ENCODE results near the gene DLG2.

DNA sequence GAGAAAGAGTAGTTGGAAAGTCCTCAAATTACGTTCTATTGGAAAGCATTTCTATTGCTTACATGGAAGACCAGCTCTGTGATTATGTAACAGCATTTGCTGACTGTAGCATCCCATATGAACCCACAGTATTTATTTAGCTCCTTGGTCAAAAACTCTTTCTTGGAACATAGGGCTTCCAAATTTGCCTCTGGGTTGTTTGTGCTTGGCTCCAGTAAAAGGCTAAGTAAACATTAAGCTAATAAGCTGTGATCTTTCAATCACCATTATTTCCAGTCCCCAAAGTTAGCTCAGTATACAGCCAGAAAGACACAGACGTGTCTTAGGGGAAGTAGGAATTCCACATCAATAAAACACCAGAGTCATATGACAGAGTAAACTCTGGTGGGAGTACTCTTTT, 668.8 kb downstream of the DLG2 start:
- TF ChIP-seq, protein P1, sequence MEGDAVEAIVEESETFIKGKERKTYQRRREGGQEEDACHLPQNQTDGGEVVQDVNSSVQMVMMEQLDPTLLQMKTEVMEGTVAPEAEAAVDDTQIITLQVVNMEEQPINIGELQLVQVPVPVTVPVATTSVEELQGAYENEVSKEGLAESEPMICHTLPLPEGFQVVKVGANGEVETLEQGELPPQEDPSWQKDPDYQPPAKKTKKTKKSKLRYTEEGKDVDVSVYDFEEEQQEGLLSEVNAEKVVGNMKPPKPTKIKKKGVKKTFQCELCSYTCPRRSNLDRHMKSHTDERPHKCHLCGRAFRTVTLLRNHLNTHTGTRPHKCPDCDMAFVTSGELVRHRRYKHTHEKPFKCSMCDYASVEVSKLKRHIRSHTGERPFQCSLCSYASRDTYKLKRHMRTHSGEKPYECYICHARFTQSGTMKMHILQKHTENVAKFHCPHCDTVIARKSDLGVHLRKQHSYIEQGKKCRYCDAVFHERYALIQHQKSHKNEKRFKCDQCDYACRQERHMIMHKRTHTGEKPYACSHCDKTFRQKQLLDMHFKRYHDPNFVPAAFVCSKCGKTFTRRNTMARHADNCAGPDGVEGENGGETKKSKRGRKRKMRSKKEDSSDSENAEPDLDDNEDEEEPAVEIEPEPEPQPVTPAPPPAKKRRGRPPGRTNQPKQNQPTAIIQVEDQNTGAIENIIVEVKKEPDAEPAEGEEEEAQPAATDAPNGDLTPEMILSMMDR (conservative IDR thresholded peaks at IDR 0.05; ENCODE audit: low read length), result no peak
- TF ChIP-seq EZH2phosphoT487 (IDR thresholded peaks at IDR 0.05; ENCODE audit: borderline replicate concordance, low read depth, low read length), result no peak
